A673 (cell line): ENCODE results near the gene MEI4.

Experiments used
- EZH2 ChIP-seq: fragments of 200-600 bp; sonication (generic); IDR thresholded peaks from 2 replicates; pipeline ENCODE4 v1.6.1; 2017; ENCODE audit warnings: borderline replicate concordance, low read depth, mild to moderate bottlenecking, mixed read lengths, antibody characterized with exemption, low read length; ENCODE audit not compliant: poor library complexity, severe bottlenecking
- TF ChIP-seq, protein P1 (sequence below): fragments of 300-800, 200-600 bp; sonication (generic); conservative IDR thresholded peaks from 2 replicates; pipeline ENCODE4 v1.5.1; 2017; ENCODE audit warnings: low read depth, mild to moderate bottlenecking, antibody characterized with exemption, low read length, moderate library complexity, mixed read lengths

DNA sequence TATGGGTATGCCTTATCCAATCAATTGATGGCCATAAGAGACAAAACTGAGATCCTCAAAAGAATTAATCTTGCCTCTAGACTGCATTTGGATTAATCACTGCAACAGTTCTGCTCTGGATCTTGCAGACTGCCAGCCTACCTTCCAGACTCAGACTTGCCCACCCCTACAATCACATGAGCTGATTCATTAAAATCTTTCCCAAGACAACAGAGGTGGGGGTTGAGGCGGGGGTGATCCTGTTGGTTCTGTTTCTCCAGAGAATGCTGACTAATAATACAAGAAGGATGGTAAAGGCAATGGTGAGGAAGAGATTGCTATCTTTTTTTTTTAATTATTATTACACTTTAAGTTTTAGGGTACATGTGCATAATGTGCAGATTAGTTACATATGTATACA, 43.7 kb upstream of the MEI4 start:
- TF ChIP-seq, protein P1, sequence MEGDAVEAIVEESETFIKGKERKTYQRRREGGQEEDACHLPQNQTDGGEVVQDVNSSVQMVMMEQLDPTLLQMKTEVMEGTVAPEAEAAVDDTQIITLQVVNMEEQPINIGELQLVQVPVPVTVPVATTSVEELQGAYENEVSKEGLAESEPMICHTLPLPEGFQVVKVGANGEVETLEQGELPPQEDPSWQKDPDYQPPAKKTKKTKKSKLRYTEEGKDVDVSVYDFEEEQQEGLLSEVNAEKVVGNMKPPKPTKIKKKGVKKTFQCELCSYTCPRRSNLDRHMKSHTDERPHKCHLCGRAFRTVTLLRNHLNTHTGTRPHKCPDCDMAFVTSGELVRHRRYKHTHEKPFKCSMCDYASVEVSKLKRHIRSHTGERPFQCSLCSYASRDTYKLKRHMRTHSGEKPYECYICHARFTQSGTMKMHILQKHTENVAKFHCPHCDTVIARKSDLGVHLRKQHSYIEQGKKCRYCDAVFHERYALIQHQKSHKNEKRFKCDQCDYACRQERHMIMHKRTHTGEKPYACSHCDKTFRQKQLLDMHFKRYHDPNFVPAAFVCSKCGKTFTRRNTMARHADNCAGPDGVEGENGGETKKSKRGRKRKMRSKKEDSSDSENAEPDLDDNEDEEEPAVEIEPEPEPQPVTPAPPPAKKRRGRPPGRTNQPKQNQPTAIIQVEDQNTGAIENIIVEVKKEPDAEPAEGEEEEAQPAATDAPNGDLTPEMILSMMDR, result no peak
- TF ChIP-seq EZH2, result no peak
